SU-DHL-6 (cell line): ENCODE measurements around the gene ADRA2B.
"Not testable (repeated sequence)": the region's sequence is repeated elsewhere in the genome, so short reads cannot be mapped to it uniquely, and the experiment has no call there.

Experiments
- H2AFZ ChIP-seq: fragments of 200-600 bp; sonication (generic); 2 replicates; pipeline ENCODE4 v1.6.1; 2014; ENCODE audit warnings: low read depth, mild to moderate bottlenecking, moderate library complexity, mixed read lengths, antibody characterized with exemption, low read length; ENCODE audit not compliant: severe bottlenecking
- H3F3A ChIP-seq: fragments of 200-600 bp; shearing (Covaris generic); 2 replicates; pipeline ENCODE4 v1.6.0; 2016; ENCODE audit warnings: antibody characterized with exemption, mild to moderate bottlenecking; ENCODE audit not compliant: insufficient read depth
- H3K27ac ChIP-seq: fragments of 200-600 bp; sonication (generic); 2 replicates; pipeline ENCODE4 v1.5.1; 2016; ENCODE audit warnings: low read depth, mild to moderate bottlenecking, low read length, moderate library complexity, mixed read lengths
- H3K27me3 ChIP-seq: fragments of 200-600 bp; sonication (generic), shearing (Covaris generic); 2 replicates; pipeline ENCODE4 v1.6.0; 2014; ENCODE audit warnings: mild to moderate bottlenecking, low read length
- H3K36me3 ChIP-seq: fragments of 200-600 bp; sonication (generic); 2 replicates; pipeline ENCODE4 v1.6.1; 2014; ENCODE audit warnings: mild to moderate bottlenecking, low read length, mixed read lengths
- H3K4me2 ChIP-seq: fragments of 300-600, 200-600 bp; shearing (Covaris generic), sonication (generic); 2 replicates; pipeline ENCODE4 v1.6.0; 2014; ENCODE audit warnings: low read length, low read depth, mild to moderate bottlenecking; ENCODE audit not compliant: poor library complexity, severe bottlenecking
- H3K4me3 ChIP-seq: fragments of 200-600 bp; sonication (generic); 2 replicates; pipeline ENCODE4 v1.5.1; 2014; ENCODE audit warnings: antibody characterized with exemption, low read length, mild to moderate bottlenecking, mixed read lengths; ENCODE audit not compliant: insufficient read depth, poor library complexity, severe bottlenecking
- H3K79me2 ChIP-seq: fragments of 200-600 bp; sonication (generic); 2 replicates; pipeline ENCODE4 v1.6.1; 2014; ENCODE audit warnings: mild to moderate bottlenecking, low read length, moderate library complexity; ENCODE audit not compliant: insufficient read depth
- H3K9ac ChIP-seq: fragments of 200-600 bp; sonication (generic); 2 replicates; pipeline ENCODE4 v1.7.0; 2014; ENCODE audit warnings: mild to moderate bottlenecking, low read length
- H3K9me2 ChIP-seq: fragments of 200-600 bp; sonication (generic); replicated peaks from 2 replicates; pipeline ENCODE4 v1.6.1; 2014; ENCODE audit warnings: low read length; ENCODE audit not compliant: insufficient read depth
- H3K9me3 ChIP-seq: fragments of 200-600 bp; sonication (generic); 2 replicates; pipeline ENCODE4 v1.6.1; 2014; ENCODE audit warnings: low read length, mixed read lengths; ENCODE audit not compliant: insufficient read depth
- H4K20me1 ChIP-seq: fragments of 200-600 bp; sonication (generic); 2 replicates; pipeline ENCODE4 v1.6.1; 2014; ENCODE audit warnings: low read depth, mild to moderate bottlenecking, antibody characterized with exemption, low read length, moderate library complexity, mixed read lengths
- EZH2phosphoT487 ChIP-seq: fragments of 200-600 bp; sonication (generic), shearing (Covaris generic); conservative IDR thresholded peaks from 2 replicates; pipeline ENCODE4 v1.6.1; 2018; ENCODE audit warnings: mild to moderate bottlenecking, antibody characterized with exemption, low read length, moderate library complexity, mixed read lengths
- TF ChIP-seq, protein P1 (sequence below): fragments of 200-600 bp; sonication (generic); IDR thresholded peaks from one replicate; pipeline ENCODE4 v1.5.1; 2017; ENCODE audit warnings: antibody characterized with exemption, mild to moderate bottlenecking, low read length, moderate library complexity; ENCODE audit not compliant: insufficient read depth, poor library complexity, severe bottlenecking

ADRA2B gene

DNA sequence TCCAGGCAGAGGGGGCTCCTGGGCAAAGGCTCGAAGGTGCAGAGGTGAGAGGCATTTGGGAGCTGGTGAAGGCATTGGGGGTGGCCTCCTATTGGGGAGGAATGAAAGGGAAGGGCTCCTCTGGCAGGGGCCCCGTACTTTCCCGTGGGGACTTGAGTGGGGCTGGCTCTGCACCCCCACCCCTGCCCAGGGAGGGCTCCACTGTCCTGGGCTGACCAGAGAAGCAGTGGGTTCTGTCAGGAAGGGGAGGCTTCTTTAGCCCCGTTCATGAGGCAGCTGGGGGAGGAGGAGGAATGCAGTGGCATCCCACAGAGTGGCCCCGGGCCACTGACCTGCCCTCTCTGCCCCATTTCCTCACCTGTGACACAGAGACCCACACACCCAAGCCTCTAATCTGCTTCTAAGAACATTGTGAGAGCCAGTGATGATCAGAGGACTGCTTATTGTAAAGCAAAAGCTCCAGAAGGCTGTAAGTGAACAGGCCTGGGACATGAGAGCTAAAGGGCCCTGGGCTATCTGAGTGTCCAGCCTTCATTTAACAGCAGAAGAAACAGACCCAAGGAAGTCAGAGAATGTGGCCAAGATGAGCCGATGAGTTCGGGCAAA lies 43.1 kb downstream of the ADRA2B start:
- H3F3A ChIP-seq, result no peaks in the 10 kb centered on the region
- H2AFZ ChIP-seq, result no peak overlapping the region

DNA sequence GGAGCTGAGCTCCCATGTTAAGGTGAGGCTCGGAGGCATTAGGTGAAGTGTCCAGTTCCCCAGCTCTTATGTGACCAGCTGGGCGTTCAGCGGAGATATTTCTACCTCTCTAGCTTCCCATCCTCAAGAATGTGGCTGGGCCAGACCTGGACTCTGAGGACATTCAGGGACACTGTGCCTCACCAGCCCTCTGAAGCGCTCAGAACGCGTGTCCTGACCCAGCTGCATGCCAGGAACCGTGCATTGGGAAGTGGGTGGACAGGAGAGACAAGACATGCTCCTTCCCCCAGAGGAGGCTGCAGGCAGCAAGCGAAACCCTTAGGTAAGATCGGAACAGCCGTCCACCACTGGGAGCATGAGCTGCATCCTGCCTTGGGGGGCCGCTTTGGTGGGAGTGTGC lies 43.6 kb downstream of the ADRA2B start:
- no peaks in the 10 kb centered on the region for H3K9me2 ChIP-seq
- TF ChIP-seq, protein P1, sequence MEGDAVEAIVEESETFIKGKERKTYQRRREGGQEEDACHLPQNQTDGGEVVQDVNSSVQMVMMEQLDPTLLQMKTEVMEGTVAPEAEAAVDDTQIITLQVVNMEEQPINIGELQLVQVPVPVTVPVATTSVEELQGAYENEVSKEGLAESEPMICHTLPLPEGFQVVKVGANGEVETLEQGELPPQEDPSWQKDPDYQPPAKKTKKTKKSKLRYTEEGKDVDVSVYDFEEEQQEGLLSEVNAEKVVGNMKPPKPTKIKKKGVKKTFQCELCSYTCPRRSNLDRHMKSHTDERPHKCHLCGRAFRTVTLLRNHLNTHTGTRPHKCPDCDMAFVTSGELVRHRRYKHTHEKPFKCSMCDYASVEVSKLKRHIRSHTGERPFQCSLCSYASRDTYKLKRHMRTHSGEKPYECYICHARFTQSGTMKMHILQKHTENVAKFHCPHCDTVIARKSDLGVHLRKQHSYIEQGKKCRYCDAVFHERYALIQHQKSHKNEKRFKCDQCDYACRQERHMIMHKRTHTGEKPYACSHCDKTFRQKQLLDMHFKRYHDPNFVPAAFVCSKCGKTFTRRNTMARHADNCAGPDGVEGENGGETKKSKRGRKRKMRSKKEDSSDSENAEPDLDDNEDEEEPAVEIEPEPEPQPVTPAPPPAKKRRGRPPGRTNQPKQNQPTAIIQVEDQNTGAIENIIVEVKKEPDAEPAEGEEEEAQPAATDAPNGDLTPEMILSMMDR, result no peak
- TF ChIP-seq EZH2phosphoT487, result no peak
- H2AFZ ChIP-seq, result no peak overlapping the region
- H3K4me3 ChIP-seq, result no peak overlapping the region
- H3K36me3 ChIP-seq, result no peaks in the 10 kb centered on the region
- H3K9ac ChIP-seq, result no peak overlapping the region
- no peaks in the 10 kb centered on the region for H3K79me2 ChIP-seq
- no peaks in the 10 kb centered on the region for H3K27me3 ChIP-seq
- no peaks in the 10 kb centered on the region for H3K9me3 ChIP-seq
- H3F3A ChIP-seq, result no peaks in the 10 kb centered on the region
- H4K20me1 ChIP-seq, result no peaks in the 10 kb centered on the region
- no peak overlapping the region for H3K4me2 ChIP-seq
- H3K27ac ChIP-seq, result no peak overlapping the region

More for the DNA sequence above, 43.1 kb downstream of the ADRA2B start:
- Histone ChIP-seq H3K36me3 (no peaks in the 10 kb centered on the region), H3K9ac (no peak overlapping the region), H3K27ac (no peak overlapping the region), H3K4me3 (no peak overlapping the region), H3K27me3 (no peaks in the 10 kb centered on the region), H4K20me1 (no peaks in the 10 kb centered on the region), H3K9me3 (no peaks in the 10 kb centered on the region), H3K9me2 (no peaks in the 10 kb centered on the region), H3K79me2 (no peaks in the 10 kb centered on the region), H3K4me2 (no peak overlapping the region)
- TF ChIP-seq, protein P1, result no peak
- no peak for TF ChIP-seq EZH2phosphoT487

DNA sequence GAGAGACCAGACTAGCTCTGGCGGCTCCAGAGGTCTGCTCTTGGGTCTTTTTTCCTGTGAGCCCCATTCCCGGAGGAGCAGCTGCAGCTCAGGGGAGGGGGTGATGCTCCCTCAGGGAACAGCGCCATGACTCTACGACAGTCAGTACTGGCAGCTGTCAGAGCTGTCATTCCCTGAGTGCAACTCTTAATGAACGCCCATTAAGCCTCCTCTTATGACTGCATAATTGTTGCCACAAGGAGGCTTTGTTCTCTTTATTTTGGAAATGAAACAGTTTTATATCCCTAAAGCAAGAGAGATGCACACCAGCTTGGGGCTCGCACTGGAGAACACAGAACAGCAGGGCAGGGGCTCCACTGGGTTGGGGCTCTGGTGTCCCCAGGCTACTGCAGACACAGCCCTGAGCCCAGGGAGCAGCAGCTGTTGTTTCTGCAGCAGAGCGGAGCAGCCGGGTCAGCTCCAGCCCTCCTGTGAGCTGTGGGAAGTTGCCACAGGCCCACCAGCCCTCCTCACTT lies 44.3 kb downstream of the ADRA2B start:
- H3K9ac ChIP-seq, H3K9me3 ChIP-seq, H3K36me3 ChIP-seq, H3K79me2 ChIP-seq, H3F3A ChIP-seq, H3K27ac ChIP-seq, H3K4me3 ChIP-seq, H3K4me2 ChIP-seq, H3K27me3 ChIP-seq, H4K20me1 ChIP-seq, H3K9me2 ChIP-seq, H2AFZ ChIP-seq: not testable (repeated sequence)

GRCh38 chr2:96071087-96071976 lies 45.0 kb downstream of the ADRA2B start:
- H3K4me3 ChIP-seq, H3K9me3 ChIP-seq, H3K36me3 ChIP-seq, H4K20me1 ChIP-seq, H3K27ac ChIP-seq, H3K9me2 ChIP-seq, H2AFZ ChIP-seq, H3K27me3 ChIP-seq, H3F3A ChIP-seq, H3K79me2 ChIP-seq, H3K4me2 ChIP-seq, H3K9ac ChIP-seq: not testable (repeated sequence)

GRCh38 chr2:96070351-96070750 lies 46.0 kb downstream of the ADRA2B start:
- not testable (repeated sequence) for H3K27me3 ChIP-seq, H4K20me1 ChIP-seq, H3K27ac ChIP-seq, H3K4me2 ChIP-seq, H3K36me3 ChIP-seq, H3K79me2 ChIP-seq, H3F3A ChIP-seq, H3K9ac ChIP-seq, H2AFZ ChIP-seq, H3K9me2 ChIP-seq, H3K9me3 ChIP-seq, H3K4me3 ChIP-seq

- H3K9ac ChIP-seq, H3K79me2 ChIP-seq, H3K9me2 ChIP-seq, H3K4me3 ChIP-seq, H3K27me3 ChIP-seq, H3K36me3 ChIP-seq, H3F3A ChIP-seq, H2AFZ ChIP-seq, H3K4me2 ChIP-seq, H3K27ac ChIP-seq, H4K20me1 ChIP-seq, H3K9me3 ChIP-seq: not testable (repeated sequence)
Observed at GRCh38 chr2:96069878-96070277, 46.5 kb downstream of the ADRA2B start.
